Gastrocnemius medialis (tissue), 4 donors: ENCODE measurements around the gene ADAM12. TPM values are rescaled to one million over a fixed set of nuclear protein-coding genes. Genes with fewer than 3 reads are reported as not detected.

Source experiments
- ATAC-seq, 2 donors: fragments of 150-250 bp; one replicate each; pipeline ENCODE4 v1.9.1; 2016
- DNase-seq, 2 donors: peaks; one replicate each; pipeline ENCODE4 v3.0.0-alpha.2; 2019
- H3K27ac ChIP-seq, 4 donors: fragments of 200-600 bp; sonication (generic); 1 replicate in 1 of 4; 2 replicates in 3 of 4; pipeline ENCODE4 v1.5.1; 2016 to 2018; ENCODE audit warnings: mild to moderate bottlenecking in 2 of 4, moderate library complexity in 1 of 4
- H3K27me3 ChIP-seq, 3 donors: fragments of 200-600 bp; sonication (generic) in 2 of 3; 1 replicate in 1 of 3; 2 replicates in 2 of 3; pipeline versions ENCODE4 v1.5.1 to v1.6.0; 2016 to 2019; ENCODE audit warnings: mild to moderate bottlenecking in 1 of 3, moderate library complexity in 1 of 3
- H3K36me3 ChIP-seq, 2 donors: fragments of 200-600 bp; sonication (generic) in 1 of 2; one replicate each; pipeline ENCODE4 v1.5.1; 2017 to 2018
- H3K4me1 ChIP-seq, 2 donors: fragments of 200-600 bp; sonication (generic) in 1 of 2; one replicate each; pipeline ENCODE4 v1.5.1; 2016 to 2017; ENCODE audit warnings: mild to moderate bottlenecking in 2 of 2
- H3K4me3 ChIP-seq, 4 donors: fragments of 200-600 bp; sonication (generic) in 3 of 4; 1 replicate in 1 of 4; 2 replicates in 3 of 4; pipeline ENCODE4 v1.5.1; 2016 to 2019; ENCODE audit warnings: mild to moderate bottlenecking in 2 of 4
- H3K9me3 ChIP-seq, 3 donors: fragments of 200-600 bp; sonication (generic) in 2 of 3; 1 replicate in 1 of 3; 2 replicates in 2 of 3; pipeline ENCODE4 v1.5.1; 2016 to 2019
- POLR2A ChIP-seq, 2 donors: fragments of 450-650 bp; IDR thresholded peaks; one replicate each; pipeline ENCODE4 v1.6.1; 2017; ENCODE audit warnings: antibody characterized with exemption in 2 of 2, mild to moderate bottlenecking in 2 of 2, moderate library complexity in 2 of 2
- in situ Hi-C, 4 donors: fragments of 200-750 bp; cut with MboI; loops; one replicate each; pipeline versions ENCODE4 v1.15.0 to v1.8.0; 2017; ENCODE audit warnings: low sequenced_read_pairs in 4 of 4
- intact Hi-C: fragments of 100-400 bp; cut with DNase I; formaldehyde crosslinking; loops from one replicate; pipeline ENCODE4 v1.15.1; 2023; ENCODE audit warnings: low total_unique reads
- total RNA-seq, 4 donors: library from RNA; depleted of rRNA; stranded (reverse); fragments of >200 nt; gene quantifications; one replicate each; pipeline versions ENCODE4 v1.1.0 to v1.2.3, GENCODE V29; 2016
- TF ChIP-seq, protein P1 (sequence below), 5 experiments: fragments of 450-650 bp in 3 of 5; fragments of 200-600 bp in 2 of 5; sonication (generic) in 2 of 5; IDR thresholded peaks in 4 of 5; conservative IDR thresholded peaks in 1 of 5; 1 replicate in 4 of 5; 2 replicates in 1 of 5; pipeline ENCODE4 v1.5.1; 2016 to 2019; ENCODE audit warnings: antibody characterized with exemption in 5 of 5, mild to moderate bottlenecking in 3 of 5, moderate library complexity in 3 of 5

ADAM12 gene
- total RNA-seq, 4 donors from 2014 or later = 0.10 TPM; not detected in 3

DNA sequence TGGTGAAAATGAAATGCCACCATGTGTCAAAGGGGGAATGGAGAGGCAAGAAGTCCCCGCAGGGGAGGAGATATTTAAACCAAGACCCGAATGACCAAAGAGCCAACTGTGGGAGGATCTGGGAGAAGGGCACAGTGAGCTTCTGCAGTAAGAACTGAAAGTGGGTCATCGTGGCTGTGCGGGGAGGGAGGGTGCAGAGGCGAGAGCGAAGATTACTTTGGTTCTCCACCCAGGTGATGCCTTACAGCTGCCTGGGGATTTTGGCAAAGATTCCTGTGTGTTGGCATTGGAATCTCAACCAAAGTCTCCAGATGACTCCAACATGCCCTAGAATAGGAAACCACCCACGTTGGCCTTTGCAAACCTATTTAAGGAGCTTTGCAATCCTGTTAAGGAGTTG, 44.2 kb upstream of the ADAM12 start:
- Histone ChIP-seq H3K27ac (no peak overlapping the region), H3K36me3 (no peaks in the 10 kb centered on the region), H3K27me3 (no peaks in the 10 kb centered on the region), H3K4me1 (no peaks in the 10 kb centered on the region), H3K4me3 (no peak overlapping the region), H3K9me3 (no peaks in the 10 kb centered on the region)
- DNase-seq (no peak), ATAC-seq (no peak)
- intact Hi-C loops = no loop called here
- in situ Hi-C loops = no loop called here
- TF ChIP-seq POLR2A (IDR thresholded peaks at IDR 0.05) = no peak
- TF ChIP-seq, protein P1, sequence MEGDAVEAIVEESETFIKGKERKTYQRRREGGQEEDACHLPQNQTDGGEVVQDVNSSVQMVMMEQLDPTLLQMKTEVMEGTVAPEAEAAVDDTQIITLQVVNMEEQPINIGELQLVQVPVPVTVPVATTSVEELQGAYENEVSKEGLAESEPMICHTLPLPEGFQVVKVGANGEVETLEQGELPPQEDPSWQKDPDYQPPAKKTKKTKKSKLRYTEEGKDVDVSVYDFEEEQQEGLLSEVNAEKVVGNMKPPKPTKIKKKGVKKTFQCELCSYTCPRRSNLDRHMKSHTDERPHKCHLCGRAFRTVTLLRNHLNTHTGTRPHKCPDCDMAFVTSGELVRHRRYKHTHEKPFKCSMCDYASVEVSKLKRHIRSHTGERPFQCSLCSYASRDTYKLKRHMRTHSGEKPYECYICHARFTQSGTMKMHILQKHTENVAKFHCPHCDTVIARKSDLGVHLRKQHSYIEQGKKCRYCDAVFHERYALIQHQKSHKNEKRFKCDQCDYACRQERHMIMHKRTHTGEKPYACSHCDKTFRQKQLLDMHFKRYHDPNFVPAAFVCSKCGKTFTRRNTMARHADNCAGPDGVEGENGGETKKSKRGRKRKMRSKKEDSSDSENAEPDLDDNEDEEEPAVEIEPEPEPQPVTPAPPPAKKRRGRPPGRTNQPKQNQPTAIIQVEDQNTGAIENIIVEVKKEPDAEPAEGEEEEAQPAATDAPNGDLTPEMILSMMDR (IDR thresholded peaks at IDR 0.05 in 4 of 5, conservative IDR thresholded peaks at IDR 0.05 in 1 of 5) = no peak

DNA sequence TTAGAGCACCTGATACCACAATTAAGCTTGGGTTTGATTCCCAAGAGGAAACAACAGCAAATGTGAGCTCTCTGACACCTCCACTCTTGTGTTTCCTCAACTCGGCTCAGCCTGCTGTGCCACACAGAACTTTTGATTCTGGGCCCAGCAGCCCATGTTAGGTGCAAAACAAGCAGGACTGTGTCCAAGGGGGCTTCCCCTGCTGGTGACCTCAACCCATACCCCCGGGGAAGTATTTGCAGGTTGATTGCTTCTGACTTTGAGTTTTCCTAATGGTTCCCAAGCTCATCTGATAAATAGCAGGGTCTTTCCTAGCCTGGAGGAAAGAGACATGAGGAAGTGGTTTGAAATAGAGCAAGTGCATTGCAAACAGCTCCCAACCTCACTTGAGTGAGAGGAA, 43.5 kb upstream of the ADAM12 start:
- Histone ChIP-seq H3K4me1 (no peaks in the 10 kb centered on the region), H3K36me3 (no peaks in the 10 kb centered on the region), H3K4me3 (no peak overlapping the region), H3K27me3 (no peaks in the 10 kb centered on the region), H3K9me3 (no peaks in the 10 kb centered on the region), H3K27ac (no peak overlapping the region)
- intact Hi-C loops (no loop called here), in situ Hi-C loops (no loop called here)
- TF ChIP-seq, protein P1 (IDR thresholded peaks at IDR 0.05 in 4 of 5, conservative IDR thresholded peaks at IDR 0.05 in 1 of 5) = no peak
- TF ChIP-seq POLR2A (IDR thresholded peaks at IDR 0.05) = no peak
- ATAC-seq (no peak), DNase-seq (no peak)

- Histone ChIP-seq H3K4me3 (no peak overlapping the region), H3K9me3 (no peaks in the 10 kb centered on the region), H3K4me1 (no peaks in the 10 kb centered on the region), H3K27me3 (no peaks in the 10 kb centered on the region), H3K27ac (no peak overlapping the region), H3K36me3 (no peaks in the 10 kb centered on the region)
- DNase-seq = no peak
- ATAC-seq = no peak
- in situ Hi-C loops (no loop called here), intact Hi-C loops (no loop called here)
- TF ChIP-seq, protein P1 (IDR thresholded peaks at IDR 0.05 in 4 of 5, conservative IDR thresholded peaks at IDR 0.05 in 1 of 5) = no peak
- no peak for TF ChIP-seq POLR2A (IDR thresholded peaks at IDR 0.05)
These were observed 42.2 kb upstream of the ADAM12 start for GRCh38 chr10:126430512-126430911.

GRCh38 chr10:126429275-126429674, 41.0 kb upstream of the ADAM12 start:
- Histone ChIP-seq H3K4me3 (no peak overlapping the region), H3K36me3 (no peaks in the 10 kb centered on the region), H3K9me3 (no peaks in the 10 kb centered on the region), H3K4me1 (no peaks in the 10 kb centered on the region), H3K27me3 (no peaks in the 10 kb centered on the region), H3K27ac (no peak overlapping the region)
- TF ChIP-seq, protein P1 (IDR thresholded peaks at IDR 0.05 in 4 of 5, conservative IDR thresholded peaks at IDR 0.05 in 1 of 5) = no peak
- no peak for TF ChIP-seq POLR2A (IDR thresholded peaks at IDR 0.05)
- ATAC-seq (no peak), DNase-seq (no peak)
- intact Hi-C loops (no loop called here), in situ Hi-C loops (no loop called here)

- in situ Hi-C loops (no loop called here), intact Hi-C loops (no loop called here)
- Histone ChIP-seq H3K27me3 (no peaks in the 10 kb centered on the region), H3K4me1 (no peaks in the 10 kb centered on the region), H3K9me3 (no peaks in the 10 kb centered on the region), H3K4me3 (no peak overlapping the region), H3K36me3 (no peaks in the 10 kb centered on the region), H3K27ac (no peak overlapping the region)
- no peak for ATAC-seq
- TF ChIP-seq, protein P1 (IDR thresholded peaks at IDR 0.05 in 4 of 5, conservative IDR thresholded peaks at IDR 0.05 in 1 of 5) = no peak
- no peak for TF ChIP-seq POLR2A (IDR thresholded peaks at IDR 0.05)
- DNase-seq = no peak
These were observed 37.3 kb upstream of the ADAM12 start for GRCh38 chr10:126425489-126426065.
